ENCODE results near the gene MIEF2. TPM values are rescaled to one million over a fixed set of nuclear protein-coding genes. Genes with fewer than 3 reads are reported as not detected.

MIEF2 gene
- total RNA-seq, 6 experiments from 2014 or later = 5.9 to 10.6 (median 7.1) TPM

DNA sequence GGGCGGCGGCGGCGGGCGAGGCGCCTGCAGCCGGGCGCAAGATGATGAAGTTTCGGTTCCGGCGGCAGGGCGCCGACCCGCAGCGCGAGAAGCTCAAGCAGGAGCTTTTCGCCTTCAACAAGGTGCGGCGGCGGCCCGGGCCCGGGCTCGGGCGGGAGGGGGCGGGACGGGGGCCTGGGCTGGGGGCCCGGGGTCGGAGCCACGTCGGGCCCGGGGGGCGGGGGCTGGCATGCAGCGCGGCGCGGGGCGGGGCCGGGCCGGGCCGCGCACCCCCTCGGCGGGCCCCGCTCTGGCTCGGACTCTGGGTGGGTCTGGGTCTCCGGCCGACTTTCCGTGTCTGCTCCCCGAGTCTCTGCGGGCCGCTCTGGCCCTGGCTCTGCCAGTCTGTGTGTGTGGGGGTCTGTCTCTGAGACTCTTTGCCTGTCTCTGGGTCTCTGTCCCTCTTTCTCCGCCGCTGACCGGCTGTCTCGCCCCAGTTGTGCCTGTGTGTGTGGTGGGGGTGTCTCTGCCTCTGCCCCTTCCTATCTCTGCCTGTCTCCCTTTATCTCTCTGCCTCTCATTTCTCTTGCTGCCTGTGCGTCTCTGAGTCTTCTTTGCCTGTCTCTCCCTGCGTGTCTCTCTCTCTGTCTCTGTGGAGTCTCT, 34.7 kb upstream of the MIEF2 start:
- Histone ChIP-seq H3K27ac (no peak overlapping the region), H3K9me3 (no peaks in the 10 kb centered on the region), H3K4me3 (peak overlapping the region; percentile 40 to 59 (median 44)), H3K4me1 (no peaks in the 10 kb centered on the region), H3K36me3 (no peaks in the 10 kb centered on the region), H3K27me3 (no peaks in the 10 kb centered on the region)
- DNase-seq = peak in 1 of 3 donors; percentile 53
- intact Hi-C loops (cut with DNase I) = no loop called here
- ATAC-seq = peak in 1 of 4 donors; percentile 6
- TF ChIP-seq POLR2A (IDR thresholded peaks at IDR 0.05) = no peak
- TF ChIP-seq, protein P1, sequence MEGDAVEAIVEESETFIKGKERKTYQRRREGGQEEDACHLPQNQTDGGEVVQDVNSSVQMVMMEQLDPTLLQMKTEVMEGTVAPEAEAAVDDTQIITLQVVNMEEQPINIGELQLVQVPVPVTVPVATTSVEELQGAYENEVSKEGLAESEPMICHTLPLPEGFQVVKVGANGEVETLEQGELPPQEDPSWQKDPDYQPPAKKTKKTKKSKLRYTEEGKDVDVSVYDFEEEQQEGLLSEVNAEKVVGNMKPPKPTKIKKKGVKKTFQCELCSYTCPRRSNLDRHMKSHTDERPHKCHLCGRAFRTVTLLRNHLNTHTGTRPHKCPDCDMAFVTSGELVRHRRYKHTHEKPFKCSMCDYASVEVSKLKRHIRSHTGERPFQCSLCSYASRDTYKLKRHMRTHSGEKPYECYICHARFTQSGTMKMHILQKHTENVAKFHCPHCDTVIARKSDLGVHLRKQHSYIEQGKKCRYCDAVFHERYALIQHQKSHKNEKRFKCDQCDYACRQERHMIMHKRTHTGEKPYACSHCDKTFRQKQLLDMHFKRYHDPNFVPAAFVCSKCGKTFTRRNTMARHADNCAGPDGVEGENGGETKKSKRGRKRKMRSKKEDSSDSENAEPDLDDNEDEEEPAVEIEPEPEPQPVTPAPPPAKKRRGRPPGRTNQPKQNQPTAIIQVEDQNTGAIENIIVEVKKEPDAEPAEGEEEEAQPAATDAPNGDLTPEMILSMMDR (IDR thresholded peaks at IDR 0.05) = no peak
- 10% methylated on average over 5 of the region's 57 CpGs for WGBS (ENCODE audit: insufficient coverage, low coverage, low lambda C conversion rate, missing lambda C conversion rate)

GRCh38 chr17:18226284-18226945, 34.0 kb upstream of the MIEF2 start:
- peak in 1 of 3 donors; percentile 53 for DNase-seq
- WGBS (ENCODE audit: insufficient coverage, low coverage, low lambda C conversion rate, missing lambda C conversion rate) = 43% methylated on average over 11 of the region's 16 CpGs
- Histone ChIP-seq H3K9me3 (no peaks in the 10 kb centered on the region), H3K27ac (no peak overlapping the region), H3K4me1 (no peaks in the 10 kb centered on the region), H3K4me3 (peak overlapping the region; percentile 40 to 59 (median 44)), H3K36me3 (no peaks in the 10 kb centered on the region), H3K27me3 (no peaks in the 10 kb centered on the region)
- no peak for ATAC-seq
- intact Hi-C loops (cut with DNase I) = no loop called here
- TF ChIP-seq, protein P1 (IDR thresholded peaks at IDR 0.05) = no peak
- TF ChIP-seq POLR2A (IDR thresholded peaks at IDR 0.05) = no peak

DNA sequence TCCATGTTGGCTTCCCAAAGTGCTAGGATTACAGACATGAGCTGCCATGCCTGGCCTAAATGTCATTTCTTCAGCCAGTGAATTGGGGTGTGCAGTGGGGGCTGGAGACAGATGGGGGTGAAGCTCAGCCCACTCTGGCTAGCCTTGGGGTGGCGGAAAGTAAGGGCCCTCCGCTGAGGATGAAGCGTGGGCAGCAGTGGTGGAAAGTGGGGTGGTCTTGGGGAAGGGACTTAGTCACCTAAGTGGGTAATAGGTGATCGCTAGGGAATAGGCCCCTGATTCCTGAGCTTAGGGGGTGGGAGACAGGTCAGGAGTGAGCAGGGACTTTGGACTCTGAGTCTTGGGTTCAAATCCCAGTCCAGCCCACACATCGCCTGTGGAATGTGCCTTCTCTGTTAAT, 32.8 kb upstream of the MIEF2 start:
- no peaks in the 10 kb centered on the region for H3K36me3 ChIP-seq
- H3K4me3 ChIP-seq = no peak overlapping the region
- H3K27me3 ChIP-seq = no peaks in the 10 kb centered on the region
- TF ChIP-seq POLR2A (IDR thresholded peaks at IDR 0.05) = no peak
- TF ChIP-seq, protein P1 (IDR thresholded peaks at IDR 0.05) = no peak
- no peak overlapping the region for H3K27ac ChIP-seq
- ATAC-seq (no peak), DNase-seq (no peak)
- no peaks in the 10 kb centered on the region for H3K4me1 ChIP-seq
- 100% methylated on average over 2 of the region's 5 CpGs for whole genome bisulfite sequencing (ENCODE audit: insufficient coverage, low coverage, low lambda C conversion rate, missing lambda C conversion rate)
- H3K9me3 ChIP-seq = no peaks in the 10 kb centered on the region
- intact Hi-C loops (cut with DNase I) = no loop called here

DNA sequence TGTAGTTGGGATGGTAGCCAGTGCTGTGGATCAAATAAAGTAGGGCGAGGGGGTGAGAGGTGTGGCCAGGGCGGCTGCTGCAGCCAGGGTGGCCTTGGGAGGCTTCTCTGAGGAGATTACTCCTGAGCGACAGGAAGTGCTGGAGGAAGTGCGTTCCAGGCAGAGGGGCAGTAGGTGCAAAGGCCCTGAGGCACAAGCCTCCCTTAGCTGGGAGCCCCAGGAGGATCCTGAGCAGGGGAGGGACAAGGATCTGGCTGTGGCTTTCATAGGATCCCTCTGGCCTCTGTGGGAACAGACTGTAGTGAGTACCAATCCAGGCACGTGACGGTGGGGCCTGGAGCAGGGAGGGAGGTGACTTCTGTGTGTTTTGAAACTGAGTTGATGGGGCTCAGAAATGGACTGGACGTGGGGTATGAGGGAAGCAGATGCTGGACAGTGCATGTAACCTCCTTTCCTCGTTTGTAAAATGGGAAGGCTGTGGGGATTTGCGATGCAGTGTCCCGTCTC, 32.2 kb upstream of the MIEF2 start:
- 95% methylated on average over 8 of the region's 10 CpGs for WGBS (ENCODE audit: insufficient coverage, low coverage, low lambda C conversion rate, missing lambda C conversion rate)
- no peak overlapping the region for H3K4me3 ChIP-seq
- TF ChIP-seq, protein P1 (IDR thresholded peaks at IDR 0.05) = no peak
- TF ChIP-seq POLR2A (IDR thresholded peaks at IDR 0.05) = no peak
- DNase-seq (no peak), ATAC-seq (no peak)
- no peaks in the 10 kb centered on the region for H3K36me3 ChIP-seq
- H3K4me1 ChIP-seq = no peaks in the 10 kb centered on the region
- no peaks in the 10 kb centered on the region for H3K27me3 ChIP-seq
- no peak overlapping the region for H3K27ac ChIP-seq
- H3K9me3 ChIP-seq = no peaks in the 10 kb centered on the region
- intact Hi-C loops (cut with DNase I) = no loop called here

Measured in right lobe of liver (tissue), 6 donors.